LNCAP (cell line): ENCODE results near the gene SLC39A10.

Experiments
- CTCF ChIP-seq: fragments of 450-650 bp; IDR thresholded peaks from 2 replicates; pipeline ENCODE4 v1.5.1; 2017; ENCODE audit warnings: mild to moderate bottlenecking

Gene SLC39A10

GRCh38 chr2:195721042-195721441, 64.0 kb downstream of the SLC39A10 start:
- no peak for TF ChIP-seq CTCF

DNA sequence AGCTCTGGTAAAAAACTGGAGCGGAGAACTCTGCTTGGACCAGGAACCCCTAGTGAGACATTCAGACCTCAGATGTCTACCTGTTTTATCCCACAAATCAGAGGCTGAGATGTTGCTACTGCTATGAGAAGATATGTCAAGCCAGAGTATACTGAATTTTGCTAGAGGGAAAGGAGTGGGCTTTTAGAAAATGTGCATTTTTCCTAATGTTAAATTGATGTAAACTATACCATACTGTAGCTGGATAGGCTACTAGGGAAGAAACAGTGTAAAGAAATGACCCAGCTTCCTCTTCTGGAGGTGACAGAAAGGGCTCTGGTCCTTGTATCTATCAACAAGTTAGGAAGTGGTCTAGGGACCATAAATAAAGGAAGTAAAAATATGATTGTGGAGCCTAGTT, 65.0 kb downstream of the SLC39A10 start:
- TF ChIP-seq CTCF, result no peak

- TF ChIP-seq CTCF, result no peak
These were observed 70.1 kb downstream of the SLC39A10 start for GRCh38 chr2:195727106-195727505.

DNA sequence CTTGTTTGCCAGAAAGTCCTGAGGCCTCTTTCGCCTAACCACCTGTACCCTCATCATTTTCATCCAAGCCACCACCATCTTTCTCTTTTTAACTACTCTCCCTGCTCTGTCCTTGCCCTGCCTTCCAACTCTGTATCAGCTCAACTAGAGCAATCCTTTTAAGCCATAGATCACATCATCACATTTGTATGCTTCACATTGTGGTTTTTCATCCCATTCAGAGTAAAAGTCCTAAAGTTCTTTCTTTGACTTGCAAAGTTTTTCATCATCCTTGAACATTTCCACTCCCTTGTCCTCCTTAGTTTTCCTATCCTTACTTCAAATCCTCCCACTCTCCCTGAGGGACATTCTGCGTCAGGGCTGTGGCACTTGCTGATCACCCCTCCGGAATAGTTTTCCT, 73.9 kb downstream of the SLC39A10 start:
- TF ChIP-seq CTCF, result no peak

GRCh38 chr2:195732574-195732973, 75.5 kb downstream of the SLC39A10 start:
- TF ChIP-seq CTCF, result no peak

- no peak for TF ChIP-seq CTCF
These were observed 76.8 kb downstream of the SLC39A10 start for GRCh38 chr2:195733831-195734230.

GRCh38 chr2:195734395-195734794, 77.4 kb downstream of the SLC39A10 start:
- no peak for TF ChIP-seq CTCF

GRCh38 chr2:195734931-195735330, 77.9 kb downstream of the SLC39A10 start:
- no peak for TF ChIP-seq CTCF
